Osteocyte (in vitro differentiated cells): ENCODE measurements around the gene KCNH8. TPM values are rescaled to one million over a fixed set of nuclear protein-coding genes. Genes with fewer than 3 reads are reported as not detected.

Experiments
- DNase-seq: peaks from one replicate; pipeline ENCODE4 v3.0.0; 2021; ENCODE audit warnings: mixed read lengths; ENCODE audit not compliant: unreplicated experiment; ENCODE audit errors: extremely low spot score
- H3K27ac Mint-ChIP-seq: one replicate; pipeline ENCODE4 v1.8.0; 2021; ENCODE audit warnings: mild to moderate bottlenecking, mixed read lengths; ENCODE audit not compliant: unreplicated experiment
- H3K27me3 Mint-ChIP-seq: one replicate; pipeline ENCODE4 v1.8.0; 2021; ENCODE audit warnings: mixed read lengths; ENCODE audit not compliant: unreplicated experiment
- H3K36me3 Mint-ChIP-seq: one replicate; pipeline ENCODE4 v1.8.0; 2021; ENCODE audit warnings: mixed read lengths; ENCODE audit not compliant: unreplicated experiment
- H3K4me1 Mint-ChIP-seq: one replicate; pipeline ENCODE4 v1.8.0; 2021; ENCODE audit warnings: mixed read lengths; ENCODE audit not compliant: unreplicated experiment
- H3K4me3 Mint-ChIP-seq: one replicate; pipeline ENCODE4 v1.8.0; 2021; ENCODE audit warnings: mild to moderate bottlenecking, moderate library complexity, mixed read lengths; ENCODE audit not compliant: unreplicated experiment
- H3K9me3 Mint-ChIP-seq: one replicate; pipeline ENCODE4 v1.8.0; 2021; ENCODE audit warnings: mixed read lengths; ENCODE audit not compliant: unreplicated experiment
- total RNA-seq: library from RNA; stranded (reverse); gene quantifications from 2 replicates; pipeline ENCODE4 v1.2.1, GENCODE V29; 2021
- TF ChIP-seq, protein P1 (sequence below): fragments of 200-600 bp; sonication (generic); IDR thresholded peaks from 2 replicates; pipeline ENCODE4 v1.5.0; 2021; ENCODE audit warnings: antibody characterized with exemption, mild to moderate bottlenecking, moderate library complexity

Gene KCNH8
- total RNA-seq, 1 donor from 2014 or later: not detected

DNA sequence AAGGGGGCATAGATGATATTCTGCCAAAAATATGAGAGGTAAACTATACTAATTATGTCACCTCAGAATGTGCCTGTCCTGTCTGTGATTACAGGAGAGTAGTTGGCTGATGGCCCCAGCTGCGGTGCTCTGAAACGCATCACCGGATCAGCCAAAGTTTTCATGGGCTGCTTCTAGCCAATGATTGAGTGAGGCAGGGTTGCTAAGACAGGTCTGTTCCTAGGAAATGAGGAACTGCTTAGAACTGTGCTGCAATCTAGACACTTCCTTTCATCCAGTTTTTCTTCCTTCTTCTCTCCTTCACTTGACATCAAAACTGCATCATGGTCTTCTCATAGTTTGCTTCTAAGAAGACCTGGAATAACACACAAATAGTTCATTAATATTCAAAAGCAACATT is 124.0 kb downstream of the KCNH8 start:
- Mint-ChIP-seq H3K36me3 (no peaks in the 10 kb centered on the region), H3K27ac (no peak overlapping the region), H3K27me3 (no peaks in the 10 kb centered on the region), H3K9me3 (no peaks in the 10 kb centered on the region), H3K4me3 (no peak overlapping the region), H3K4me1 (no peaks in the 10 kb centered on the region)
- TF ChIP-seq, protein P1, sequence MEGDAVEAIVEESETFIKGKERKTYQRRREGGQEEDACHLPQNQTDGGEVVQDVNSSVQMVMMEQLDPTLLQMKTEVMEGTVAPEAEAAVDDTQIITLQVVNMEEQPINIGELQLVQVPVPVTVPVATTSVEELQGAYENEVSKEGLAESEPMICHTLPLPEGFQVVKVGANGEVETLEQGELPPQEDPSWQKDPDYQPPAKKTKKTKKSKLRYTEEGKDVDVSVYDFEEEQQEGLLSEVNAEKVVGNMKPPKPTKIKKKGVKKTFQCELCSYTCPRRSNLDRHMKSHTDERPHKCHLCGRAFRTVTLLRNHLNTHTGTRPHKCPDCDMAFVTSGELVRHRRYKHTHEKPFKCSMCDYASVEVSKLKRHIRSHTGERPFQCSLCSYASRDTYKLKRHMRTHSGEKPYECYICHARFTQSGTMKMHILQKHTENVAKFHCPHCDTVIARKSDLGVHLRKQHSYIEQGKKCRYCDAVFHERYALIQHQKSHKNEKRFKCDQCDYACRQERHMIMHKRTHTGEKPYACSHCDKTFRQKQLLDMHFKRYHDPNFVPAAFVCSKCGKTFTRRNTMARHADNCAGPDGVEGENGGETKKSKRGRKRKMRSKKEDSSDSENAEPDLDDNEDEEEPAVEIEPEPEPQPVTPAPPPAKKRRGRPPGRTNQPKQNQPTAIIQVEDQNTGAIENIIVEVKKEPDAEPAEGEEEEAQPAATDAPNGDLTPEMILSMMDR: no peak
- DNase-seq: no peak

DNA sequence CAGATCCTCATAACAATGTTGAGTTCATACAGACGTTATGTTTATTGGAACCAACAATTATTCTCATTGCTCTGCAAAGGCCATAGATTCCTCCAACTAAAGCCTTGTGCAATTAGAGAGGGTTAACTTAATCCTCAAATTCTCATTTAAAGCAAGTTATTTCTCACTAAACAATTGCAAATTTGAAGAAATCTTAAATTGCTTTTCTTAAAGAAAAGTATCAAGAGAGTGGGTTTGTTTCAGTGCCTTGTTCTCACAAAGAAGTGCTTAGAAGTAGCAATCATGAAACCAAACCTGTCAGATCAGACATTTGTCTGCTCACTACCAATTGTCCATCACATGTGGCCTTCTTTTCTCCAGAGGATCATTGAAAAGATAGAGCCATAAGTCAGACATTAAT is 124.8 kb downstream of the KCNH8 start:
- TF ChIP-seq, protein P1: no peak
- H3K4me3 Mint-ChIP-seq: no peak overlapping the region
- H3K4me1 Mint-ChIP-seq: no peaks in the 10 kb centered on the region
- no peaks in the 10 kb centered on the region for H3K27me3 Mint-ChIP-seq
- H3K36me3 Mint-ChIP-seq: no peaks in the 10 kb centered on the region
- H3K9me3 Mint-ChIP-seq: no peaks in the 10 kb centered on the region
- no peak overlapping the region for H3K27ac Mint-ChIP-seq
- no peak for DNase-seq

DNA sequence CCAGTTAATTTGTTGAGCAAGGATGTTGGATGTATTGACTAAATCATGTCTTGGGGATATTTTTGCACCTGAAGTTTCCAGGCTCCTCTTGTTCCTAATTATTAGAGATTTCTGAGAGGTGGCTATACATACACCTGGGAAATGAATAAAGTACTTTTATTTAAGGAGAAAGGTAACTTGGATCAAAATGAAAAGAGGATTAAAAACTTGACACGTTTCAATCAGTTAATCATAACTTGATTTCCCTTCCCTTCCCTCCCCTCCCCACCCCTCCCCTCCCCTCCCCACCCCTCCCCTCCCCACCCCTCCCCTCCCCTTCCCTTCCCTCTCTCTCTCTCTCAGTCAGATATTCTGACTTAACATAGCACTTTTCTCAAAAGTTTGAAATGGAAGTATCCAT is 126.3 kb downstream of the KCNH8 start:
- no peak overlapping the region for H3K27ac Mint-ChIP-seq

DNA sequence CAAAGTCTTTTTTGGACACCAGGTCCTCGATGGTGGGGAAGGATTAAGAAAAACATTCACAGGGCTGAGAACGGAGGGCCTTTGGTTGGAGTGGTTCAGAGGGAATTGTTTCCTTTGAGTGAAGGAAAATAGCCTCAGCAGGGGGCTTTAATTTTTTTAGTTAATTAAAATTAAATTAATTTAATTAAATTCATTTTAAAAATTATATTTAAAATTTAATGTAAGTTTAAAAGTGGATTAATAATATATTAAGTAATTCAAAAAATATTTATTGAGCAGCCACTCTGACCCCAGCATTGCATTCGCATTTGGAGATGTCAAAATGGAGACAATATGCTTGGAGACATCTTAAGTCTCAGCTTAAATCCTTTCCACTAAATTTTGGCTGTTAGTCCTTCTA is 136.7 kb downstream of the KCNH8 start:
- Mint-ChIP-seq H3K27ac (no peak overlapping the region), H3K4me3 (no peak overlapping the region), H3K27me3 (no peaks in the 10 kb centered on the region), H3K36me3 (no peaks in the 10 kb centered on the region), H3K9me3 (peaks cover 3% of the 10 kb centered on the region), H3K4me1 (no peaks in the 10 kb centered on the region)
- TF ChIP-seq, protein P1: no peak
- no peak for DNase-seq

More for the DNA sequence above, 126.3 kb downstream of the KCNH8 start:
- TF ChIP-seq, protein P1: no peak
- H3K27me3 Mint-ChIP-seq: no peaks in the 10 kb centered on the region
- H3K4me1 Mint-ChIP-seq: no peaks in the 10 kb centered on the region
- no peaks in the 10 kb centered on the region for H3K36me3 Mint-ChIP-seq
- H3K9me3 Mint-ChIP-seq: no peaks in the 10 kb centered on the region
- no peak for DNase-seq
- H3K4me3 Mint-ChIP-seq: no peak overlapping the region

DNA sequence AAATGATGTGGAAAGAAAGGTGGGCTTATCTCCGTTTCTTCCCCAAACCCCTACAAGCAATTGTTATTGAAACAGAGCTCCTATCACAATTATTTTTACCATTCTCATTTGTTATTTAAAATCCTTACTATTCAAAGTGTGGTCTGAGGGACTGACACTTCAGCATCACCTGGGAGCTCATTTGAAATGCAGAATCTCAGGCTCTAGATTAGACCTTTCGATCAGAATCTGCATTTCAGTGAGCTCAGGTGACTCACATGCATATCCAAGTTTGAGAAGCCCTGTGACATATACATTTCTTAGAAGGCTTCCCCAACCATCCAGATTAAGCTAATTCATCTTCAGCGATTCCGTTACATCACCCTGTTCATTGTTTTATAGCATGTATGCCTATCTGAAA is 145.0 kb downstream of the KCNH8 start:
- TF ChIP-seq, protein P1: no peak
- Mint-ChIP-seq H3K4me3 (no peak overlapping the region), H3K27me3 (no peaks in the 10 kb centered on the region), H3K36me3 (no peaks in the 10 kb centered on the region), H3K4me1 (no peaks in the 10 kb centered on the region), H3K9me3 (peaks cover 6% of the 10 kb centered on the region), H3K27ac (no peak overlapping the region)
- no peak for DNase-seq
